ENCODE measurements around the gene P3H1.

DNA sequence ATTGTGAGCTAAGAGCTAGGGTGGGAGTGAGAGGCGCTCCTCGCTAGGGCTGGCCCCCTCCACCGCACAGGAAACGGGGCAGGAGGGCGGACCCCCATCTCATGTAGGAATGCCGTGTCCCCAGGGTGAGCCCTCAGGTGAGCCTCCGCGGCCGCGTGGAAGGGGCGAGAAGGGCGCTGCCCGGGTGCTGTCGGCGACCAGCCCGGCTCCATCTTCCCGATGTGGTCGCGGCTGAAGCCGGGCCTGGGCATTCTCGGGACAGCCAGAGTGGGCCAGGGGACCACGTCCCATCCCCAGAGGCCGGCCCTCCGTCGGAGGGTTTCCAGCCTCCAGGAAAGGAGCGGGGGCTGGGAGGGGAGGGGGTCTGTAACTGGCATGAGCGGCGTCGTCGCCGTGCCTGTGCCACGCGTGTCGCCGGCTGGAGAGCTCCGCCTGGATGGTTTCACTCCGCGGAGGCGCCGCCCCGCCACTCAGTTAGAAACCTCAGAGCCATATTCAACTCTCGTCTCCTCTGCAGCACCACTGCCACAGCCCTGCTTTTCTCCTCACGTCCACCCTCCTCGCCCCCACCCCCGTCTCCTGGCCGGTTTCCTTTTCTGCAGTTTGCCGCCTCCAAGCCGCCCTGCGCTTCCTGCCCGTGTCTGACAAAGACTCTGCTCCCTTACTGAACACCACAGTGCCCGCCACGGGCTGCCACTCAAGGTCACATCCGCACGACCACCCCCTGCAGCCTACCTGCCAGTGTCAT is 18.3 kb upstream of the P3H1 start, which contains the start of gene TMEM269:
- TF ChIP-seq CTCF (IDR thresholded peaks at IDR 0.05 in 4 of 5, conservative IDR thresholded peaks at IDR 0.05 in 1 of 5) (no peak), POLR2A (IDR thresholded peaks at IDR 0.05) (no peak)

Data from gastrocnemius medialis (tissue), 4 donors.